ENCODE data around the gene ABLIM1.

The ABLIM1 gene

DNA sequence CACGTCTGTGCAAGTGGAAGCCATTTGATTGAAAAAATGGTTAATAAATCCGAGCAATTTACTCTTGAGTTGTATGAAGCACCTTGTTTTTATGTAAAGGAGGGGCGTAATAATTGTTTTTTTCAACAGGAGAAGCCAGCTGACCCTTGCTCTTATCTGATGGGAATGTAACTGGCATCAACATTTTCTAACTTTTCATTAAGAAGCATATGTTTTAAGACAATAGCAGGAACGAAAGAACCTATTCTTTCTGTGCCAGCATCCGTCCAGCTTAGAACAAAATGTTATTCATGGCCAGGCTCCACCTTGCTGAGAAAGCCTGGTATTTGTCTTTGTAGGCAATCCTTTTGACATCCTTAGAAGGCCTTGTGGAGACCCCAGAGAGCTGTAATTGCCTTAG is 231.6 kb downstream of the ABLIM1 start:
- H3K27ac ChIP-seq (ENCODE audit: poor library complexity, severe bottlenecking) = no peak overlapping the region
- no peaks in the 10 kb centered on the region for H3K9me3 ChIP-seq (ENCODE audit: severe bottlenecking)
- no peaks in the 10 kb centered on the region for H3K36me3 ChIP-seq (ENCODE audit: low read depth)
- TF ChIP-seq, protein P1, sequence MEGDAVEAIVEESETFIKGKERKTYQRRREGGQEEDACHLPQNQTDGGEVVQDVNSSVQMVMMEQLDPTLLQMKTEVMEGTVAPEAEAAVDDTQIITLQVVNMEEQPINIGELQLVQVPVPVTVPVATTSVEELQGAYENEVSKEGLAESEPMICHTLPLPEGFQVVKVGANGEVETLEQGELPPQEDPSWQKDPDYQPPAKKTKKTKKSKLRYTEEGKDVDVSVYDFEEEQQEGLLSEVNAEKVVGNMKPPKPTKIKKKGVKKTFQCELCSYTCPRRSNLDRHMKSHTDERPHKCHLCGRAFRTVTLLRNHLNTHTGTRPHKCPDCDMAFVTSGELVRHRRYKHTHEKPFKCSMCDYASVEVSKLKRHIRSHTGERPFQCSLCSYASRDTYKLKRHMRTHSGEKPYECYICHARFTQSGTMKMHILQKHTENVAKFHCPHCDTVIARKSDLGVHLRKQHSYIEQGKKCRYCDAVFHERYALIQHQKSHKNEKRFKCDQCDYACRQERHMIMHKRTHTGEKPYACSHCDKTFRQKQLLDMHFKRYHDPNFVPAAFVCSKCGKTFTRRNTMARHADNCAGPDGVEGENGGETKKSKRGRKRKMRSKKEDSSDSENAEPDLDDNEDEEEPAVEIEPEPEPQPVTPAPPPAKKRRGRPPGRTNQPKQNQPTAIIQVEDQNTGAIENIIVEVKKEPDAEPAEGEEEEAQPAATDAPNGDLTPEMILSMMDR (IDR thresholded peaks at IDR 0.05; ENCODE audit: poor library complexity, severe bottlenecking) = no peak
- no peak overlapping the region for H3K4me3 ChIP-seq (ENCODE audit: severe bottlenecking)
- DNase-seq (ENCODE audit: low spot score) (no peak), ATAC-seq (ENCODE audit: low read depth) (no peak)
- H3K4me1 ChIP-seq (ENCODE audit: insufficient read depth, poor library complexity, severe bottlenecking) = peaks cover 5% of the 10 kb centered on the region
- no peaks in the 10 kb centered on the region for H3K27me3 ChIP-seq (ENCODE audit: insufficient read depth, poor library complexity, severe bottlenecking)

DNA sequence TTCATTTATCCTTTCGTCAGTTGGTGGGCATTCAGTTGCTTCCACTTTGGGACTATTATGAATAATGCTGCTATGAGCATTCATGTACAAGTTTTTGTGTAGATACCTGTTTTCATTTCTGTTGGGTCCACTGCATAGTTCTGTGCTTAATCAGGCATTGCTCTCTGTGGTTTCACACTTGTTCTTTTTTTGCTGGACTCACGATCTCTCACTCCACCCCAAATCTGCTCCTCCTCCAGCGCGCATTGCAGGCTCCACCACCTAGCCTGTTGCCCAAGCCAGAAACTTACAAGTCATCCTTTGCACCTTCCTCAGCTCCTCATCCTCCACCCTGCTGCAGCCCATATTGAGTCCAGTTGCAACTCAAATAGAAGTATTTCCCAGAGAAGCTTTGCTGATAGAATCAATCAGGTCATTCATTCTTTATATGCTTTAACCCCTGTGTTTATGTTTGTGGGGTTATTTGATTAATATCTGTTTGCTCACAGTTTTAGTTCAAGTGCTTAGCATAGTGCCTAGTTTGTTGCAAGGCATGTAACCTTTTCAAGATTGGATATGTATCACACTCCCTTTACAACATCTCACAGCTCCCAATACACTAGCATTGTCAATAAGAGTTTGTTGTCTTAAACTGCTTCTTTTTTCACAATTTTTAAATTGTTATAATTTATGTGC is 237.1 kb downstream of the ABLIM1 start:
- peaks cover 8% of the 10 kb centered on the region for H3K4me1 ChIP-seq (ENCODE audit: insufficient read depth, poor library complexity, severe bottlenecking)
- no peak overlapping the region for H3K27ac ChIP-seq (ENCODE audit: poor library complexity, severe bottlenecking)
- DNase-seq (ENCODE audit: low spot score) (no peak), ATAC-seq (ENCODE audit: low read depth) (peak; percentile 91)
- no peak overlapping the region for H3K4me3 ChIP-seq (ENCODE audit: severe bottlenecking)
- H3K36me3 ChIP-seq (ENCODE audit: low read depth) = no peaks in the 10 kb centered on the region
- no peaks in the 10 kb centered on the region for H3K27me3 ChIP-seq (ENCODE audit: insufficient read depth, poor library complexity, severe bottlenecking)
- TF ChIP-seq, protein P1 (IDR thresholded peaks at IDR 0.05; ENCODE audit: poor library complexity, severe bottlenecking) = no peak
- H3K9me3 ChIP-seq (ENCODE audit: severe bottlenecking) = no peaks in the 10 kb centered on the region

DNA sequence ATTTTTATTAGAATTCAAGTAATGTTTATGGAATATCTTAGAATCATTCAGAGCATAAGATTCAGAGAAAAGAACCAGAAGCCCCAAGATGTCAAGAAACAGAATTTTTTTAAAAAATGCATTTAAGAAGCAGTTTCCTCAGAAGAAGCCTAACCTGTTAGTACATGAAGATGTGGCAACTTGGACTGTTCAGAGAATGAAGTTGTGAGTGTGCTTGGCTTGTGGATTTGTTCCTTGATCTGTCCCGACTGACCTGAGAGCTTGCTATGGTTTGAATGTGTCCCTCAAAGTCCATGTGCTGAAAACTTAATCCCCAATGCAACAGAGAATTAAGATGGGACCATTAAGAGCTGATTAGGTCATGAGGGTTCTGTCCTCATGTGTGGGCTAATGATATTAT is 240.0 kb downstream of the ABLIM1 start:
- peaks cover 13% of the 10 kb centered on the region for H3K4me1 ChIP-seq (ENCODE audit: insufficient read depth, poor library complexity, severe bottlenecking)
- no peaks in the 10 kb centered on the region for H3K27me3 ChIP-seq (ENCODE audit: insufficient read depth, poor library complexity, severe bottlenecking)
- no peak for DNase-seq (ENCODE audit: low spot score)
- H3K9me3 ChIP-seq (ENCODE audit: severe bottlenecking) = no peaks in the 10 kb centered on the region
- H3K27ac ChIP-seq (ENCODE audit: poor library complexity, severe bottlenecking) = no peak overlapping the region
- no peak for ATAC-seq (ENCODE audit: low read depth)
- no peak overlapping the region for H3K4me3 ChIP-seq (ENCODE audit: severe bottlenecking)
- TF ChIP-seq, protein P1 (IDR thresholded peaks at IDR 0.05; ENCODE audit: poor library complexity, severe bottlenecking) = no peak
- no peaks in the 10 kb centered on the region for H3K36me3 ChIP-seq (ENCODE audit: low read depth)

DNA sequence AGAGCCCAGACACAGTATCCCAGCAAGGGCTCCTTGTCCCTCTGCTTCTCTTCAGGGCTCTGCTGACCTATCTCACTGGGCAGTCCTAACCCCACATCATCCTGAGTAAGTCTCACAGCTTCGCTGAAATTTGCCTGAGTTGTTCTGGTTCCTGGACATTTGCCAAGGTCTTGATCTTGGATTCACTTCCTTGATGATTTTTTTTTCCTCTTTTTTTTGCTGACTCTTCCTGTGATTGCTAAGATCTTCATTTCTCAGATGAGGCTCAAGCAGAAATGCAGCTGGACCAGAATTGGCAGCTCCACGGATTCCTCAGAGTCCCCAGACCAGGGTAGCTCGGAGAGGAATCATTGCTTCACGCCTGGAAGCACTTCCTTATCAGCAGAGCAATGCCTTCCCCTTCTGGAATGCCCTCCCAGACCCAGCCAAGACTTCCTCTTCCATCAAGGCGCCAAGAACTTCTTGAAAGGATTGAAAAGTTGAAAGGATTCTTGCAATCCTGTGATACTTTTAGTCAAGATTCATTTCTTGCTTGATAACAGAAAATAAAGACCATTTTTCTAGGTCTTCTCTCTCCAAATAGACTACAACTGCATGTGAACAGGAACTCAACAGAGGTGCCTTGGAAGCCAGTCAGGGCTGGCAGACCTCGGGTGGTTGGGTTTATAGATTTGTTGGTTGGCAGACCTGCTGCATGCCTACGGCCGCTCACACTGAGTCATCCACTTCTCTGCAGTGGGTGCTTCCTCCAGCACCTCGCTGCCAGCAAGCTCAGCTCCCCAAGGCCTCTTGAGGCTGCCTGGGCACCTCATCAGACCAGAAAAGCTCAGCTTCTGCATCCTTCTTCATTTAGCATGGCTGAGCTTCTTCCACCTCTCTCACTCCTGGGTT is 244.9 kb downstream of the ABLIM1 start:
- Histone ChIP-seq H3K27me3 (ENCODE audit: insufficient read depth, poor library complexity, severe bottlenecking) (no peaks in the 10 kb centered on the region), H3K27ac (ENCODE audit: poor library complexity, severe bottlenecking) (peak overlapping the region; percentile 70), H3K9me3 (ENCODE audit: severe bottlenecking) (no peaks in the 10 kb centered on the region), H3K4me1 (ENCODE audit: insufficient read depth, poor library complexity, severe bottlenecking) (peaks cover 12% of the 10 kb centered on the region), H3K4me3 (ENCODE audit: severe bottlenecking) (no peak overlapping the region), H3K36me3 (ENCODE audit: low read depth) (no peaks in the 10 kb centered on the region)
- TF ChIP-seq, protein P1 (IDR thresholded peaks at IDR 0.05; ENCODE audit: poor library complexity, severe bottlenecking) = no peak
- ATAC-seq (ENCODE audit: low read depth) (peak; percentile 97), DNase-seq (ENCODE audit: low spot score) (peak; percentile 85)

Measured in RWPE2 (cell line).